Liver (tissue), 9 donors: ENCODE results near the gene NEB. TPM values are rescaled to one million over a fixed set of nuclear protein-coding genes. Genes with fewer than 3 reads are reported as not detected.

Source experiments
- DNase-seq: peaks from one replicate; pipeline ENCODE4 v3.0.0-alpha.2; 2017; ENCODE audit warnings: low spot score
- H3K27ac ChIP-seq, 2 donors: one replicate each; pipeline ENCODE4 v1.7.0; 2013; ENCODE audit warnings: inconsistent platforms in 2 of 2, low read length in 2 of 2, control low read depth in 1 of 2, low read depth in 1 of 2, mild to moderate bottlenecking in 1 of 2
- H3K27me3 ChIP-seq, 4 donors: one replicate each; pipeline versions ENCODE4 v1.6.1 to v1.7.0; 2013; ENCODE audit warnings: low read length in 3 of 4, inconsistent platforms in 1 of 4, mild to moderate bottlenecking in 1 of 4, moderate library complexity in 1 of 4; ENCODE audit not compliant: control insufficient read depth in 4 of 4, insufficient read depth in 4 of 4
- H3K36me3 ChIP-seq, 4 donors: one replicate each; pipeline versions ENCODE4 v1.6.1 to v1.7.0; 2013; ENCODE audit warnings: low read length in 3 of 4, mild to moderate bottlenecking in 3 of 4, low read depth in 1 of 4, moderate library complexity in 1 of 4; ENCODE audit not compliant: control insufficient read depth in 4 of 4, insufficient read depth in 3 of 4
- H3K4me1 ChIP-seq, 4 donors: one replicate each; pipeline versions ENCODE4 v1.6.1 to v1.7.0; 2013; ENCODE audit warnings: low read length in 3 of 4, mild to moderate bottlenecking in 3 of 4, moderate library complexity in 1 of 4; ENCODE audit not compliant: control insufficient read depth in 4 of 4, insufficient read depth in 4 of 4
- H3K4me3 ChIP-seq, 3 donors: one replicate each; pipeline versions ENCODE4 v1.6.1 to v1.7.0; 2013; ENCODE audit warnings: low read length in 3 of 3, control low read depth in 1 of 3, low read depth in 1 of 3, mild to moderate bottlenecking in 1 of 3
- H3K9ac ChIP-seq, 2 donors: one replicate each; pipeline ENCODE4 v1.7.0; 2013; ENCODE audit warnings: low read length in 2 of 2, mild to moderate bottlenecking in 2 of 2, moderate library complexity in 2 of 2, control low read depth in 1 of 2, low read depth in 1 of 2
- H3K9me3 ChIP-seq, 4 donors: one replicate each; pipeline versions ENCODE4 v1.6.1 to v1.7.0; 2013; ENCODE audit warnings: low read length in 3 of 4; ENCODE audit not compliant: control insufficient read depth in 4 of 4
- CTCF ChIP-seq: fragments of 150-350 bp; IDR thresholded peaks from 2 replicates; pipeline ENCODE4 v1.5.1; 2017; ENCODE audit warnings: improper control_type of control experiment, low read depth, low read length; ENCODE audit not compliant: missing input control
- FOXA1 ChIP-seq: IDR thresholded peaks from 2 replicates; pipeline ENCODE4 v1.6.1; 2016; ENCODE audit warnings: antibody characterized with exemption
- GABPA ChIP-seq, 2 donors: IDR thresholded peaks in 1 of 2; conservative IDR thresholded peaks in 1 of 2; 2 replicates each; pipeline ENCODE4 v1.6.1; 2016; ENCODE audit warnings: antibody characterized with exemption in 2 of 2, mild to moderate bottlenecking in 1 of 2, moderate library complexity in 1 of 2
- HNF4G ChIP-seq: IDR thresholded peaks from 2 replicates; pipeline ENCODE4 v1.6.1; 2016; ENCODE audit warnings: antibody characterized with exemption
- NR2F2 ChIP-seq: IDR thresholded peaks from 2 replicates; pipeline ENCODE4 v1.6.1; 2016; ENCODE audit warnings: antibody characterized with exemption
- RAD21 ChIP-seq, 2 donors: IDR thresholded peaks; 2 replicates each; pipeline ENCODE4 v1.6.1; 2016; ENCODE audit warnings: antibody characterized with exemption in 2 of 2, mild to moderate bottlenecking in 2 of 2
- TAF1 ChIP-seq: conservative IDR thresholded peaks from 2 replicates; pipeline ENCODE4 v1.6.1; 2016; ENCODE audit warnings: antibody characterized with exemption, mild to moderate bottlenecking
- YY1 ChIP-seq: IDR thresholded peaks from 2 replicates; pipeline ENCODE4 v1.6.1; 2016; ENCODE audit warnings: antibody characterized with exemption, mild to moderate bottlenecking
- ZBTB33 ChIP-seq: IDR thresholded peaks from 2 replicates; pipeline ENCODE4 v1.6.1; 2016; ENCODE audit warnings: antibody characterized with exemption
- WGBS: extraction: QIAGEN DNeasy Blood & Tissue Kit; methylation state at CpG from one replicate; pipeline ENCODE4 v1.1.7; 2013; 5-methylcytosine and 5-hydroxymethylcytosine counted together
- polyA plus RNA-seq, 2 donors: library from polyadenylated mRNA; stranded (reverse) in 1 of 2; unstranded in 1 of 2; fragments of 200-250 nt in 1 of 2; fragments of >200 nt in 1 of 2; fragmentation: Nextera tagmentation in 1 of 2; extraction: Ambion mirVana in 1 of 2; gene quantifications; one replicate each; pipeline versions ENCODE4 v1.2.1 to v1.2.3, GENCODE V29; 2013 to 2015
- total RNA-seq, 2 donors: library from RNA; depleted of rRNA; stranded (reverse); fragments of >200 nt; gene quantifications; one replicate each; pipeline ENCODE4 v1.2.3, GENCODE V29; 2014
- TF ChIP-seq, protein P1 (sequence below): IDR thresholded peaks from 2 replicates; pipeline ENCODE4 v1.6.1; 2016; ENCODE audit warnings: antibody characterized with exemption, mild to moderate bottlenecking
- TF ChIP-seq, protein P2 (sequence below): IDR thresholded peaks from 2 replicates; pipeline ENCODE4 v1.6.1; 2016; ENCODE audit warnings: antibody characterized with exemption
- donor health status: healthy.
- donor health status: healthy.
- donor health status: healthy.
- donor health status: healthy.
- donor health status: healthy.

NEB gene
- total and polyA plus RNA-seq, 4 donors = 0.28 to 6.4 (median 2.7) TPM

- no peak for TF ChIP-seq GABPA (IDR thresholded peaks at IDR 0.05 in 1 of 2, conservative IDR thresholded peaks at IDR 0.05 in 1 of 2)
Measured at GRCh38 chr2:151776367-151776766, 42.1 kb upstream of the NEB start (continued).

GRCh38 chr2:151775057-151775740, 40.9 kb upstream of the NEB start:
- Histone ChIP-seq H3K36me3 (peaks cover 0 to 10% (median 4%) of the 10 kb centered on the region in 4 donors), H3K9me3 (peaks cover 0 to 2% (median 0%) of the 10 kb centered on the region in 4 donors), H3K27ac (no peak overlapping the region), H3K9ac (no peak overlapping the region), H3K4me1 (no peaks in the 10 kb centered on the region), H3K27me3 (no peaks in the 10 kb centered on the region), H3K4me3 (no peak overlapping the region)
- DNase-seq = no peak
- no peak for TF ChIP-seq GABPA (IDR thresholded peaks at IDR 0.05 in 1 of 2, conservative IDR thresholded peaks at IDR 0.05 in 1 of 2)
- 93% methylated on average over 6 of the region's 6 CpGs for WGBS

GRCh38 chr2:151774506-151774905, 40.2 kb upstream of the NEB start:
- DNase-seq = no peak
- Histone ChIP-seq H3K4me1 (no peaks in the 10 kb centered on the region), H3K27ac (no peak overlapping the region), H3K27me3 (no peaks in the 10 kb centered on the region), H3K4me3 (no peak overlapping the region), H3K9ac (no peak overlapping the region), H3K9me3 (peaks cover 0 to 1% (median 0%) of the 10 kb centered on the region in 4 donors), H3K36me3 (peaks cover 0 to 9% (median 4%) of the 10 kb centered on the region in 4 donors)
- 90% methylated on average over 3 of the region's 3 CpGs for WGBS
- TF ChIP-seq TAF1 = no peak
- TF ChIP-seq, protein P1, sequence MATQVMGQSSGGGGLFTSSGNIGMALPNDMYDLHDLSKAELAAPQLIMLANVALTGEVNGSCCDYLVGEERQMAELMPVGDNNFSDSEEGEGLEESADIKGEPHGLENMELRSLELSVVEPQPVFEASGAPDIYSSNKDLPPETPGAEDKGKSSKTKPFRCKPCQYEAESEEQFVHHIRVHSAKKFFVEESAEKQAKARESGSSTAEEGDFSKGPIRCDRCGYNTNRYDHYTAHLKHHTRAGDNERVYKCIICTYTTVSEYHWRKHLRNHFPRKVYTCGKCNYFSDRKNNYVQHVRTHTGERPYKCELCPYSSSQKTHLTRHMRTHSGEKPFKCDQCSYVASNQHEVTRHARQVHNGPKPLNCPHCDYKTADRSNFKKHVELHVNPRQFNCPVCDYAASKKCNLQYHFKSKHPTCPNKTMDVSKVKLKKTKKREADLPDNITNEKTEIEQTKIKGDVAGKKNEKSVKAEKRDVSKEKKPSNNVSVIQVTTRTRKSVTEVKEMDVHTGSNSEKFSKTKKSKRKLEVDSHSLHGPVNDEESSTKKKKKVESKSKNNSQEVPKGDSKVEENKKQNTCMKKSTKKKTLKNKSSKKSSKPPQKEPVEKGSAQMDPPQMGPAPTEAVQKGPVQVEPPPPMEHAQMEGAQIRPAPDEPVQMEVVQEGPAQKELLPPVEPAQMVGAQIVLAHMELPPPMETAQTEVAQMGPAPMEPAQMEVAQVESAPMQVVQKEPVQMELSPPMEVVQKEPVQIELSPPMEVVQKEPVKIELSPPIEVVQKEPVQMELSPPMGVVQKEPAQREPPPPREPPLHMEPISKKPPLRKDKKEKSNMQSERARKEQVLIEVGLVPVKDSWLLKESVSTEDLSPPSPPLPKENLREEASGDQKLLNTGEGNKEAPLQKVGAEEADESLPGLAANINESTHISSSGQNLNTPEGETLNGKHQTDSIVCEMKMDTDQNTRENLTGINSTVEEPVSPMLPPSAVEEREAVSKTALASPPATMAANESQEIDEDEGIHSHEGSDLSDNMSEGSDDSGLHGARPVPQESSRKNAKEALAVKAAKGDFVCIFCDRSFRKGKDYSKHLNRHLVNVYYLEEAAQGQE = no peak
- TF ChIP-seq NR2F2 = no peak

DNA sequence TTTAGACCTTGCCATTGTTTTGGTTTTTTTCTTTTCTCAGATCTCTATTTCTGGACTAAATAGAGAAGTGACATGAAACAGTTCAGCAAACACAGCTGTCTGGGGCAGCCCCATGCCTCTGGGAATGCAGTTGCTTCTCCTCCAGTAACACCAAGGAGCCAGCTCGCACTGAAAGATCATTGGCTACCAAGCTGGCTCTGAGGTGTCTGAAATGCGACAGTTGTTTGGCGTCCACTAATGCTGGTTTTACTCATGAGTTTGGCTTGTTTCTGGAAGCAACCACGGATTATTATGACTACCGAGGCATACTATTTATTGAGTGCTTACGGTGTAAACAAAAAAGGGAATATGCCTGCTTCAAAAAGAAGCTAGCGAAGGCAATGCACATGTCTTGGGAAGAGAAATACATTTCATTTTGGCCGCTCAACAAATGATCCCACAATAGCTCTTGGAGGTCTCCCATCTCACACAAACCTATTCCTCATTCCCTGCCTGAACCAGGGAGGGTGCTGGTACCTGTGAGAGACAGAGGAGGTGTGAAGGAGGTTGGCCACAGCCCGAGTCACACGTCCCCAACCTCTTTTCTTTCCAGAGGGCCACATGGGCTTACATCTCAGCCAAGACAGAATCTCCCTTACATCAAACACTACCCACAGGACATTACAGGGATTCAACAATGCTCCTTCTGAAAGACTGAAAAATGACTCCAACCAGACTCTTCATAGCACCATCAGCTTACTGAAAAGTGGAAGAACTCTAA, 37.5 kb upstream of the NEB start:
- Histone ChIP-seq H3K9ac (no peak overlapping the region), H3K27ac (no peak overlapping the region)
- DNase-seq = no peak
- no peak for TF ChIP-seq TAF1
- TF ChIP-seq, protein P1 = no peak
- TF ChIP-seq HNF4G = no peak
- TF ChIP-seq FOXA1 = no peak
- no peak for TF ChIP-seq RAD21 (IDR thresholded peaks at IDR 0.05)
- TF ChIP-seq ZBTB33 = no peak
- no peak for TF ChIP-seq CTCF
- TF ChIP-seq, protein P2, sequence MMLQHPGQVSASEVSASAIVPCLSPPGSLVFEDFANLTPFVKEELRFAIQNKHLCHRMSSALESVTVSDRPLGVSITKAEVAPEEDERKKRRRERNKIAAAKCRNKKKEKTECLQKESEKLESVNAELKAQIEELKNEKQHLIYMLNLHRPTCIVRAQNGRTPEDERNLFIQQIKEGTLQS = no peak
- TF ChIP-seq YY1 = no peak

More for the DNA sequence above, 37.5 kb upstream of the NEB start:
- Histone ChIP-seq H3K4me1 (no peaks in the 10 kb centered on the region), H3K9me3 (no peaks in the 10 kb centered on the region), H3K36me3 (peaks cover 0 to 6% (median 2%) of the 10 kb centered on the region in 4 donors), H3K27me3 (no peaks in the 10 kb centered on the region), H3K4me3 (no peak overlapping the region)
- WGBS = 90% methylated on average over 10 of the region's 10 CpGs
